Fibroblast of mammary gland (primary cell): ENCODE results near the gene PLEKHA7.
A peak's percentile ranks its signal among the peaks of the same experiment; 100 is the strongest.

Experiments
- DNase-seq: peaks from one replicate; pipeline ENCODE4 v3.0.0-alpha.2; 2010; ENCODE audit warnings: low read depth
- H3K4me3 ChIP-seq: 2 replicates; pipeline ENCODE4 v1.5.1; 2011; ENCODE audit warnings: low read depth, mild to moderate bottlenecking, low read length, moderate library complexity; ENCODE audit not compliant: control insufficient read depth
- TF ChIP-seq, protein P1 (sequence below): conservative IDR thresholded peaks from 2 replicates; pipeline ENCODE4 v1.5.1; 2011; ENCODE audit warnings: low read depth, low read length, inconsistent platforms; ENCODE audit not compliant: control insufficient read depth, insufficient read depth

Gene PLEKHA7

DNA sequence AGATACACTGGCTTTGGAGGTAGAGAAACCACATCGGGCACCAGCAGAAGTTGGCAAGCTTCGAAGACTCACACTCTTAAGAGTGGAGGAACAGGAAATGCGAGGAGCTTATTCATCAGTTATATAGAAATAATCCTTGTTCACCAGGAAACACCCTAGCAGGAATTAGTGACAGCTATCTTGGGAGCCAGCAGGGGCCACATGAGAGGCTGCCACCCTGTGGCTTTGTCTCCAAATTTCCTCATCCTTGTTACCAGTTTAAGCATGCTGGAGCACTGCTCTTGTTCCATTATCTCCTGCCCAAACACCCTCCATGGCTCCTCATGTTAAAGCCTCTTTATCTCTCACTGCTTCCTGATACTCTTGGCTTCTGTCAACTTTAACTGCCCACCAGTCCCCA lies 131.0 kb downstream of the PLEKHA7 start:
- no peak overlapping the region for H3K4me3 ChIP-seq
- TF ChIP-seq, protein P1, sequence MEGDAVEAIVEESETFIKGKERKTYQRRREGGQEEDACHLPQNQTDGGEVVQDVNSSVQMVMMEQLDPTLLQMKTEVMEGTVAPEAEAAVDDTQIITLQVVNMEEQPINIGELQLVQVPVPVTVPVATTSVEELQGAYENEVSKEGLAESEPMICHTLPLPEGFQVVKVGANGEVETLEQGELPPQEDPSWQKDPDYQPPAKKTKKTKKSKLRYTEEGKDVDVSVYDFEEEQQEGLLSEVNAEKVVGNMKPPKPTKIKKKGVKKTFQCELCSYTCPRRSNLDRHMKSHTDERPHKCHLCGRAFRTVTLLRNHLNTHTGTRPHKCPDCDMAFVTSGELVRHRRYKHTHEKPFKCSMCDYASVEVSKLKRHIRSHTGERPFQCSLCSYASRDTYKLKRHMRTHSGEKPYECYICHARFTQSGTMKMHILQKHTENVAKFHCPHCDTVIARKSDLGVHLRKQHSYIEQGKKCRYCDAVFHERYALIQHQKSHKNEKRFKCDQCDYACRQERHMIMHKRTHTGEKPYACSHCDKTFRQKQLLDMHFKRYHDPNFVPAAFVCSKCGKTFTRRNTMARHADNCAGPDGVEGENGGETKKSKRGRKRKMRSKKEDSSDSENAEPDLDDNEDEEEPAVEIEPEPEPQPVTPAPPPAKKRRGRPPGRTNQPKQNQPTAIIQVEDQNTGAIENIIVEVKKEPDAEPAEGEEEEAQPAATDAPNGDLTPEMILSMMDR: no peak
- no peak for DNase-seq

DNA sequence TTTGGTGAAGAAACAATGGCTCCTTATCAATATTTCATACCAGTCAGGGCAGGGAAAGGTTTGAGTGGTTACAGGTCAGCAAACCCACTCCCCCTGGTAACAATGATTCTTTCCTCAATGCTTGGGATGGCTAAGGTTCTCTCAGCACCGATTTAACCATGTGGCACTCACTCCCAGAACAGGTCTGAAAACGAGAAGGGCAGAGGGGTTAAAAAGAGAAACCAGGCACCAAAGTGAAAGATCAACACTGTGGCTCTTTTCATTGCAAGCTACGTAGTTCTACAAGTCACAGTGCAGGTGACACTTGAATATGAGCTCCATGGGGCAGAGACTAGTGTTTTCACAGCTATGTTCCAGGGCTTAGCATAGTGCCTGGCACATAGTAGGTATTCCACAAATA lies 132.4 kb downstream of the PLEKHA7 start:
- H3K4me3 ChIP-seq: no peak overlapping the region
- TF ChIP-seq, protein P1: no peak
- DNase-seq: no peak

DNA sequence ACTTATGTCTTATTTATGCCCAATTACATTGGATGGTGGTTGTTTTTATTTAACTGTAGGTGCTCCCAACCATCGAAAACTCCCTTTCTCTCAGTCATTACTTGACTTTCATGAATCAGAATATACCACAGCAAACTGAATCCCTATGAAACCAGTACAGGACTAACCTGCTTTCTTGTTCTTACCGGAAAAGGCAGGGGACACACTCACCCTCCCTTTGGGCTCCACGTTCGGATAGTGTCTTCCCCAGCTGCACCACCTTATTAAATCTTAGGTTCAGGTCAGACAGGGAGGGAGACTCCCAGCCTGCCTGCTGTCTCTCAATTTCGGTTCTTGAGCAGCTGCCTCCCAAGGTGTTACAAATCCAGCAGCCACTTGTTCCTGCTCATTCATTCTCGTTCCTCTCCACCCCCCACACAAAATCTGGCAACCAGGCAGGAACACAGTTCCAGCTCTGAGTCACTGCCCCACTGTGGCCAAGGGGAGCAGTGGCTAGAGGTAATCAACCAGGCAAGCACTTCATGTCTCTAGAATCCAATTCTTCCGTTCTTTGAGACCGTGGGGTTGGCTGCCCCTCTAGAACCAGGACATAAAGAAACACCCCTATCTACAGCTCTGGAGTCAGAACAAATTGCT lies 133.0 kb downstream of the PLEKHA7 start:
- peak; percentile 69 for DNase-seq
- H3K4me3 ChIP-seq: no peak overlapping the region
- TF ChIP-seq, protein P1: peak; percentile 45

DNA sequence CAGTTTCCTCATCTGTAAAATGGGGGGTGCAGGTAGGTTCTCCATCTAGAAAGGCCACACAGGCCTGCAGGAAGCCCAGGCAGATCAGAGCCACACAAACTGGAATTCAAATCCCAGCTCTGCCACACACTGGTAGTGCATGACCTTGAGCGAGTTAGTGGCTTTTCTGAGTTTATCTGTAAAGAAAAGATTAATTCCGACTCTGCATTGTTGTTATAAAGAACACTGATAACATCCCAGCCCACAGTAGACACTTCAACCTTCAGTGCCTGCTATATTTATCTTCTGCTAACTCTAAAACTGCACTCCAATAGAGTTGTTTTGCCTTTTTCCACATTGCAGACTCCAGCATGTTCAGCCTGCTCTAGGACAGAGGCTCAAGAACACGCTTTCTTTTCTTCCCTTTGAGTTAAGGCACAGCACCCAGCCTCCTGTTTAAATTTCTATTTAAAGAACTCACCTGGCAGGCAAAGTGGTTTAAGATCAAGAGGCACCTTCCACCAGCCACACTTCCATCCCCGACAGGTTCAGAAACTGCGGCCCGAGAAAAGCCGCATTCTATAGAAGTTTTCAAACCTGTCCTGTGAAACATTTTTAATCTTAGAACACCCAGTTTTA lies 133.9 kb downstream of the PLEKHA7 start:
- DNase-seq: no peak
- TF ChIP-seq, protein P1: no peak
- H3K4me3 ChIP-seq: no peak overlapping the region

- TF ChIP-seq, protein P1: no peak
- peak; percentile 14 for DNase-seq
- no peak overlapping the region for H3K4me3 ChIP-seq
These were observed 134.5 kb downstream of the PLEKHA7 start for GRCh38 chr11:16879690-16880089.

GRCh38 chr11:16876837-16877236 lies 137.4 kb downstream of the PLEKHA7 start:
- TF ChIP-seq, protein P1: no peak

More at GRCh38 chr11:16876837-16877236, 137.4 kb downstream of the PLEKHA7 start:
- H3K4me3 ChIP-seq: no peak overlapping the region
- no peak for DNase-seq
